ENCODE results near the gene APOL4.
"Not testable (repeated sequence)": the region's sequence is repeated elsewhere in the genome, so short reads cannot be mapped to it uniquely, and the experiment has no call there.

APOL4 gene

GRCh38 chr22:36210224-36210623, 8.6 kb upstream of the APOL4 start:
- DNase-seq (ENCODE audit: extremely low read depth, low read depth) = no peak
- no peak for TF ChIP-seq CTCF (IDR thresholded peaks at IDR 0.05; ENCODE audit: low read depth, low read length)

- not testable (repeated sequence) for DNase-seq (ENCODE audit: extremely low read depth, low read depth)
Measured at GRCh38 chr22:36209488-36209908, 7.9 kb upstream of the APOL4 start.

GRCh38 chr22:36208914-36209313, 7.3 kb upstream of the APOL4 start:
- DNase-seq (ENCODE audit: extremely low read depth, low read depth) = no peak
- TF ChIP-seq CTCF (IDR thresholded peaks at IDR 0.05; ENCODE audit: low read depth, low read length) = no peak

- TF ChIP-seq CTCF (IDR thresholded peaks at IDR 0.05; ENCODE audit: low read depth, low read length) = no peak
- DNase-seq (ENCODE audit: extremely low read depth, low read depth) = no peak
Measured at GRCh38 chr22:36208162-36208765, 6.7 kb upstream of the APOL4 start.

- no peak for TF ChIP-seq CTCF (IDR thresholded peaks at IDR 0.05; ENCODE audit: low read depth, low read length)
- no peak for DNase-seq (ENCODE audit: extremely low read depth, low read depth)
Measured at GRCh38 chr22:36206255-36206654, 4.6 kb upstream of the APOL4 start.

GRCh38 chr22:36205573-36205972, 4.0 kb upstream of the APOL4 start:
- DNase-seq (ENCODE audit: extremely low read depth, low read depth) = not testable (repeated sequence)

GRCh38 chr22:36204632-36205015, 3.0 kb upstream of the APOL4 start:
- TF ChIP-seq CTCF (IDR thresholded peaks at IDR 0.05; ENCODE audit: low read depth, low read length) = no peak
- no peak for DNase-seq (ENCODE audit: extremely low read depth, low read depth)

GRCh38 chr22:36204001-36204631, 2.5 kb upstream of the APOL4 start:
- DNase-seq (ENCODE audit: extremely low read depth, low read depth) = no peak
- TF ChIP-seq CTCF (IDR thresholded peaks at IDR 0.05; ENCODE audit: low read depth, low read length) = no peak

- DNase-seq (ENCODE audit: extremely low read depth, low read depth) = not testable (repeated sequence)
Measured at GRCh38 chr22:36203441-36203840, 1.8 kb upstream of the APOL4 start.

- DNase-seq (ENCODE audit: extremely low read depth, low read depth) = not testable (repeated sequence)
Measured at GRCh38 chr22:36202906-36203305, 1.3 kb upstream of the APOL4 start.

- DNase-seq (ENCODE audit: extremely low read depth, low read depth) = not testable (repeated sequence)
Measured at GRCh38 chr22:36201025-36201424, 584 bp downstream of the APOL4 start.
